ENCODE data around the gene TLCD1. TPM values are rescaled to one million over a fixed set of nuclear protein-coding genes. Genes with fewer than 3 reads are reported as not detected.

Gene TLCD1
- total RNA-seq = 1.7 and 3.2 TPM in 2 replicates

DNA sequence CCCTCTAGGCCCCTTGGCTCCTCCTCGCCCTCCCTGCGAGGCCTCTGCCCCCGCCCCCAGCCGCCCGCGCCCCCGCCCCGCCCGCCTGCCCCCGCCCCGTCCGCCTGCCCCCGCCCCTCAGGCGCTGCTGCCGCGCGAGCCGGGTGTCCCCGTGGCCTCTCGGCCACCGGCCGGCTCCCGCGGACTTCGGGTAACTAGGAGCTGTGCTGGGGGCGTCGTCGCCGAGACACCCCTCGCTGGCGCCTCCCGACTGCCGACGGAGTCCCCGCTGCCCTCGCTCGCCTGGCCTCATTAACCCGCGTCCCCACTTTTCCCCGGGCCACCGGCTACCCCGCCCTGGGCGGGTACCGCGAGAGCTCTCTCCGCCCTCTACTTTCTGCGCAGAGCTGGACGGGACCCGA lies at the start of gene TLCD1:
Gene TLCD1 (minus strand): TSS at position 8 of the 401 bp plus-strand sequence. CDS start 136 bp downstream, outside the sequence.
- intact Hi-C loops (cut with micrococcal nuclease) = loop anchor here (2.0 to 5.0 kb wide), 7 partner anchors 36 to 841 kb away; partner anchors contain the start of genes ABHD15, BLTP2, FAM222B and NUFIP2

DNA sequence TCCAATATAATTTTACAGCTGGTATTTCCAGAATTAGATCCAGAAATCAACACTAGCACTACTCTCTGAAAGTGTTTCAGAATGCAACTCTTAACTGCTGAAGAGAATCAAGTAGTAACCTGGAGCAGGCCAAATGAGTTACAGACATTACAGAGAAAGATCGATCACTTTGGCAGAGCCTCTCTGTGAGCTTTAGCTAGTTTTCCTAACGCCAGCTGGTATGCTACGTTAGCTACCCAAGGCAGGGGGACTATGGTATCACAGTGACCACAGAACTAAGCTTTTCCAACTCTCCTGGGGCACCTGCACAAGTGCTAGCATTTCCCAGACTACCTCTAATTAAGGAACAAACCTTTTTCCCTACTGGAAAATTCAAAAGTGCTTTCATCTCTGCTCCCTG lies 48.2 kb upstream of the TLCD1 start:
- intact Hi-C loops (cut with micrococcal nuclease) = no loop called here

DNA sequence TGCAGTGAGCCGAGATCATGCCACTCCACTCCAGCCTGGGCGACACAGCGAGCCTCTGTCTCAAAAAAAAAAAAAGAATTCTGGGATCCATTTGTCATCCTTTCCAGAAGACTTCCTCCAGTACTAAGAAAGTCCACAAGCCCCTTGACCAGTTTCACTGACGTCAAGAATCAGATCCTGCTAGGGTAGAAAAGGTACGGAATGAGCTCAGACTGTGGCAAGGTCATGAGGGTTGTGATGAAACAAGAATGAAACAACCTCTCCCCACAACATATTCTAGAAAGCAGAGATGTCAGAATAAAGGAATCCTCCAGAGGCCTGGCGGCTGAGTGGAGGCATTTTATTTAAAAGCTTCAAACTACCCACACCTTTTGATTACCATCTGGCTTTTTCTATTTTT lies 47.7 kb upstream of the TLCD1 start:
- intact Hi-C loops (cut with micrococcal nuclease) = no loop called here

GRCh38 chr17:28765038-28765437 lies 39.0 kb upstream of the TLCD1 start:
- intact Hi-C loops (cut with micrococcal nuclease) = no loop called here

DNA sequence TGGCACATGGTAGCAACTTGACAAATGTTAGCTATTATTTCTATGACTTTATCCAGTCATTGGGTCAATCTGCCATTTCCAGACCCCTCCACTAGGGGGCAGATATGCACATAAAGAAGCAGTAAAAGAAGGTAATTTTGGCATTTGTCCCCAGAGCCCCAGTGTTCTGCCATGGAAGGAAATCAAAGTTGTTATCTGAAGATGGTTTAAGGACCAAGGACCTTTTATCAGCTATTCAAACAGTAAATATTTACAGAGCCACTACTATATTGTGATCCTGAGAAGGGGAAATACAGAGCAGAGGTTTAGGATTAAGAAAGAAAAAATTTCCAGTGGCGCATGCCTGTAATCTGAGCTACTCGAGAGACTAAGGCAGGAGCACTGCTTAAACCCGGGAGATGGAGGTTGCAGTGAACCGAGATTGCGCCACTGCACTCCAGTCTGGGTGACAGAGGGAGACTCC lies 37.8 kb upstream of the TLCD1 start:
- intact Hi-C loops (cut with micrococcal nuclease) = loop anchor here (1.0 to 5.0 kb wide), 3 partner anchors 37 to 139 kb away; partner anchors contain the start of genes DHRS13, NEK8 and TLCD1

DNA sequence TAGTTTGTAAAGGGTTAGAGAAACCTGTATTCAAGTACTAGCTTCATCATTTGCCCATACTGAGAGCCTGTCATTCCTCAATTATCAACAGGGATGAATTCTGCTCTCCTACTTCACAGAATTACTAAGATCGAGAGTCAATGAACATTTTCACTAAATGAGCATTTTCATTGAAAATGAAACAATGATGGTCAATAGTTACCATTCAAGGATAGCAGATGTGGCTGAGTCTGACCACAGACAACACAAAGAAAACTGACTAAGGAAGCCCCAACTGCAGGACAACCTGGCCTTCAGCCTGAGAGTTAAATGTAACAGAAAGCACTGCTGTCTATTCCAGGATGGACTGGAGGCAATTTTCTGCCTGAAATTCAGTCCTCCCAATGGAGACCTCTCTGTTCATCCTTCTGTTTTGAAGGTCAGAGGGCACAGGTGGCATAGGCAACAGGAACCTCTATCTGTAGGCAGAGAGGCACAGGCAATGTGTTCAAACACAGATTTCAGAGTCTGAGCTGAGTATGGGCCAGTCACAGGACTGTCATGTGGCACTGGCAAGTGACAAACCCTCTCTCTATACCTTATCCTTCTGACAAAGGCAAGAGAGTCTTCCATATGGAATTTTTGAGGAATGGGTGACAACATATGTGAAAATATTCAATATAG lies 37.2 kb upstream of the TLCD1 start:
- intact Hi-C loops (cut with micrococcal nuclease) = loop anchor here (1.0 to 5.0 kb wide), 3 partner anchors 36 to 140 kb away; partner anchors contain the start of genes DHRS13, NEK8 and TLCD1

- intact Hi-C loops (cut with micrococcal nuclease) = loop anchor here (5.0 kb wide), 1 partner anchor 34 kb away; the partner anchor contains the start of genes NEK8 and TLCD1
Measured at GRCh38 chr17:28760601-28761562, 34.8 kb upstream of the TLCD1 start.

GRCh38 chr17:28759256-28759865 lies 33.3 kb upstream of the TLCD1 start:
- intact Hi-C loops (cut with micrococcal nuclease) = no loop called here

DNA sequence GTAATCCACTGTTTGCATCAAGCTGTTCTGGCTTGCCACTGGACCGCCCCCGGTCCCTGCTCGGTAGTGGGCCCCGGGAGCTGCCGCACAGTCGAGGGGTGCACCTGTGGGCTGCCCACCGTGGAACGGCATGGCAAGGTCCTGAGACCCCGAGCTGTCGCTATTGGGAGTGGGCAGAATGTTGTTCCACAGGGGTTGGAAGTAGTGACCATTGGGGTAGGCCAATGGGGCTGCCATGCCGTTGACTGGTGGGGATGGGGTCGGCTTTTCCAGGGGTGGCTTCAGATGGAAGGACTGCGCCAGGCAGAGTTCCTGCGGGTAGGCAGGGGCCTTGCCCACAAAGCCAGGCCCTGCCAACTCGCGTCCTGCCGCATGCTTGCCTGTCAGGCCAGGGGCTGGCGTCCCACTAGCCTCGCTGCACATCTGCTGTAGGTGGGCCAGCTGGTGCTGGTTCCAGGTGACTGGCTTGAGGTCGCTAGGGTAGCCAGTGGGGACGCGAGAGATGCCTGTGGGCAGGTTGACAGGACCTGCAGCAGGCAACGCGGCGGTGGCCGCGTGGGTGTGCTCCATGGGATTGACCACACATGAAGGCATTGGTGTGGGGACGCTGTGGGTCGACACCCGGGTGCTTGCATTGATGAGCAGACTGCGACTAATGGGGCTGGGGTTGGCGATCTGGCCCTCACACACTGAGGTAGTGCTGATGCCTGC lies 32.5 kb upstream of the TLCD1 start:
- intact Hi-C loops (cut with micrococcal nuclease) = no loop called here

DNA sequence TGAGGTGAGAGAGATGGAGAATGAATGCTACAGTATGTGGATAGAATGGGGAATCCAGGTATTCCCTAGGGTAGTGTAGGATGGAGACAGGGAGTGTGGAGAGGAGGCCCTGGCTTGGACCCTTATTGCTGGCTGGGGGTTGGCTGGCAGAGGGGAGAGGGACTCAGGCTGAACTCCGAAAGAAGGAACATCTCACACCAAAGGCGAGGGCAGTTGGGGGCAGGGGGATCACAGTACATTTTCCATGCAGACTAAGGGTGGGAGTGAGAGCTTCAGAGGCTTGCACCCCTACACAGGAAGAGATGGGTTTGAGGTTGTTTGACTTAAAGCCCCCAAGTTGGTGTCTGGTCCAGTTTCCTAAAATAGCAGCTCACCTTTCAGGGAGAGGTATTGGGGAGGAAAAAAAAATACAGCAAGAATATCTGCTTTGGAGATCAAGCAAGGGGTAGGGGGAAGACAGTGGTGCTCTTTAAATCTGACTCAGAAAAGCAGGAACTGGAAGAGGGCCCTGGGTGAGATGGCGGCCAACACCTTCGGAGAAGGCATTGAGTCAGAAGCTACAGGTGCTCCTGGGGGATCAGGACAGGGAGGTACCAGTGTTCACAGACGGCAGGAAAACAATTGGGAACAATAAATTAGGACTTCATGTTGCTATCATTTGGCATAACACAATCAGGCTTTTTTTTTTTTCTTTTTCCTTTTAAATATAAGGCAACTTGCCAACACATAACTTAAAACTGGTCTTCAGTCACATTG lies 30.2 kb upstream of the TLCD1 start:
- intact Hi-C loops (cut with micrococcal nuclease) = no loop called here

- intact Hi-C loops (cut with micrococcal nuclease) = no loop called here
Measured at GRCh38 chr17:28755486-28755885, 29.5 kb upstream of the TLCD1 start.

DNA sequence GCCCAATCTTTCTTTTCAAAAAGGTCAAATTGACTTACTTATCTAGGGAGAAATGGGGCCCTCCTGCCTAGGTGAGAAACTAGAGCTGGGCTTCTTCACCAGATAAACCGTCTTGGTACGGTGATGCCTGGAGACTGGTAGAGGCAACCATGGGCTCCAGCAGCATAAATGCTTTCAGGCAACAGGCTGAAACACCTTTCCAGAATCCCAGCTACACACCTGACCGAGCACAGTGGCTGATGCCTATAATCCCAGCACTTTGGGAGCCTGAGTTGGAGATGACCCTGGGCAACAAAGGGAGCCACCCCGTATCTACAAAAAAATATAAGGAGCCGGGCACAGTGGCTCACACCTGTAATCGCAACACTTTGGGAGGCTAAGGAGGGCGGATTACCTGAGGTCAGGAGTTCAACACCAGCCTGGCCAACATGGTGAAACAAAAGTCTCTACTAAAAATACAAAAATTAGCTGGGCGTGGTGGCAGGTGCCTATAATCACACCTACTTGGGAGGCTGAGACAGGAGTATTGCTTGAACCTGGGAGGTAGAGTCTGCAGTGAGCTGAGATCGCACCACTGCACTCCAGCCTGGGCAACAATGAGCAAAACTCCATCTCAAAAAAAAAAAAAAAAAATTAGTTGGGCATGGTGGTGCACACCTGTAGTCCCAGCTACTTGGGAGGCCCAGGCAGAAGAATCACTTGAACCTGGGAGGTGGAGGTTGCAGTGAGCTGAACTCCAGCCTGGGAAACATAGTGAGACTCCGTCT lies 25.8 kb upstream of the TLCD1 start:
- intact Hi-C loops (cut with micrococcal nuclease) = no loop called here

GRCh38 chr17:28750178-28751047 lies 24.4 kb upstream of the TLCD1 start:
- intact Hi-C loops (cut with micrococcal nuclease) = loop anchor here (1.0 kb wide), 1 partner anchor 23 kb away; no protein-coding TSS in a partner anchor

GRCh38 chr17:28749516-28750177 lies 23.6 kb upstream of the TLCD1 start:
- intact Hi-C loops (cut with micrococcal nuclease) = loop anchor here (1.0 kb wide), 1 partner anchor 22 kb away; no protein-coding TSS in a partner anchor

DNA sequence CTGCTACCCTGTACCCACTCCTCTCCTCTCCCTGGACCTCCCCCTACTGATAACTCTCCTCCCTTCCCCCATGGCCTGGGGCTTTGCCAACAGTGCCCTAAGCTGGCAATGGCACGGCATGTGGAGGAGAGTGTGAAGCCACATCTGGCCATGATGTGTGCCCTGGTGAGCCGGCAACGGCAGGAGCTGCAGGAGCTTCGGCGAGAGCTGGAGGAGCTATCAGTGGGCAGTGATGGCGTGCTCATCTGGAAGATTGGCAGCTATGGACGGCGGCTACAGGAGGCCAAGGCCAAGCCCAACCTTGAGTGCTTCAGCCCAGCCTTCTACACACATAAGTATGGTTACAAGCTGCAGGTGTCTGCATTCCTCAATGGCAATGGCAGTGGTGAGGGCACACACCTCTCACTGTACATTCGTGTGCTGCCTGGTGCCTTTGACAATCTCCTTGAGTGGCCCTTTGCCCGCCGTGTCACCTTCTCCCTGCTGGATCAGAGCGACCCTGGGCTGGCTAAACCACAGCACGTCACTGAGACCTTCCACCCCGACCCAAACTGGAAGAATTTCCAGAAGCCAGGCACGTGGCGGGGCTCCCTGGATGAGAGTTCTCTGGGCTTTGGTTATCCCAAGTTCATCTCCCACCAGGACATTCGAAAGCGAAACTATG lies 23.0 kb upstream of the TLCD1 start:
- intact Hi-C loops (cut with micrococcal nuclease) = no loop called here

- intact Hi-C loops (cut with micrococcal nuclease) = no loop called here
Measured at GRCh38 chr17:28747801-28748750, 22.0 kb upstream of the TLCD1 start.

Measured in T-helper 2 cell treated with Interferon-gamma antibody and Interleukin-4, amounts not matched to agents 100 ng/mL and 5 ng/mL, for 36 hours (primary cell).